PC-3 (cell line): Measurements from ENCODE around the gene MFAP1. TPM values are rescaled to one million over a fixed set of nuclear protein-coding genes. Genes with fewer than 3 reads are reported as not detected.

Experiments used
- microRNA-seq: library from miRNA; unstranded; fragments of <30 nt; microRNA quantifications from one replicate; pipeline ENCODE4 v1.1.0, GENCODE V29; 2020; ENCODE audit not compliant: unreplicated experiment
- total RNA-seq: library from RNA; depleted of rRNA; stranded (reverse); fragments of >200 nt; gene quantifications from 2 replicates; pipeline ENCODE4 v1.2.3, GENCODE V29; 2014; rRNA removed

The MFAP1 gene
- total RNA-seq, 1 experiment from 2014 or later: 18.6 TPM

Small RNAs within 50 kb of the gene (microRNA-seq; reads per million reads assigned to microRNA genes)
- not detected for gene MIR1282

Other genes with a start within 250 kb of the MFAP1 start
- 19.8 and 24.9 TPM in 2 replicates for gene PPIP5K1, start 234.5 kb downstream of the MFAP1 start, total RNA-seq
- gene CKMT1B, start 230.7 kb downstream of the MFAP1 start, total RNA-seq: 6.1 and 8.7 TPM in 2 replicates
- 0.22 and 0.46 TPM in 2 replicates for gene STRC, start 205.9 kb downstream of the MFAP1 start, total RNA-seq
- 0.55 and 4.0 TPM in 2 replicates for gene CATSPER2, start 175.8 kb downstream of the MFAP1 start, total RNA-seq
- gene CKMT1A, start 130.8 kb downstream of the MFAP1 start, total RNA-seq: 1.7 and 4.4 TPM in 2 replicates
- 187 and 210 TPM in 2 replicates for gene PDIA3, start 78.3 kb downstream of the MFAP1 start, total RNA-seq
- gene ELL3, start 47.7 kb downstream of the MFAP1 start, total RNA-seq: 15.0 and 35.8 TPM in 2 replicates
- gene SERF2, start 32.4 kb downstream of the MFAP1 start, total RNA-seq: 665 and 756 TPM in 2 replicates
- not detected in 2 replicates for gene SERINC4, start 24.5 kb downstream of the MFAP1 start, total RNA-seq
- gene HYPK, start 24.1 kb downstream of the MFAP1 start, total RNA-seq: 22.8 and 29.4 TPM in 2 replicates
- gene WDR76, start 2.3 kb upstream of the MFAP1 start, total RNA-seq: 29.0 and 29.7 TPM in 2 replicates